ENCODE measurements around the gene UNC13C. TPM values are rescaled to one million over a fixed set of nuclear protein-coding genes. Genes with fewer than 3 reads are reported as not detected.

UNC13C gene
- total and polyA plus RNA-seq, 2 donors: 0.11 to 1.7 TPM

DNA sequence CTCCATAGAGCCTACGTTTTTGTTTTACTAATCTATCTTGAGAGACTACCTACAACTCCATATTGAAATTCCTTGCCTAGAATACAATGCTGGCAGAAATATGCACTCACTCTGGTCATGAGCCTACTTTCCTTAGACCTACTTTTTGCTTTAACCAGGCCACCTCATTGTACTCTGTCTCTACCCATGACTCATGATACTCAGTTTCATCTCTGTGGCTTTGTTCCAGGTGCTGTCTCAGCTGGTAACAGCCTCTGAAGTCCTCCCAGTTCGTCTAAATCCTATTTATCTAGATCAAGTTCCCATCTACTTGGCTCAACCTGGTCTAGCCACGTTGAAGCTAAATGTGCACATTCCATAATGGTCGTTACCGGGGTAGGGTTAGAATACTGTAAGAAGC is 682.1 kb downstream of the UNC13C start:
- Histone ChIP-seq H3K27ac (ENCODE audit: low read depth in 1 of 2, low read length in 1 of 2) (no peak overlapping the region), H3K4me1 (ENCODE audit: control insufficient read depth in 2 of 2, insufficient read depth in 2 of 2, low read length in 2 of 2) (no peaks in the 10 kb centered on the region), H3K36me3 (ENCODE audit: control insufficient read depth in 2 of 2, insufficient read depth in 2 of 2, low read length in 1 of 2) (no peaks in the 10 kb centered on the region), H3K9me3 (ENCODE audit: control insufficient read depth in 2 of 2, insufficient read depth in 1 of 2, low read length in 1 of 2) (no peaks in the 10 kb centered on the region), H3K4me3 (ENCODE audit: low read length in 2 of 2) (no peak overlapping the region), H3K27me3 (ENCODE audit: control insufficient read depth in 2 of 2, insufficient read depth in 1 of 2, low read length in 1 of 2) (no peaks in the 10 kb centered on the region)
- DNase-seq (ENCODE audit: low read depth in 6 of 9, low spot score in 9 of 9): no peak
- 91% methylated on average over 5 of the region's 5 CpGs for whole genome bisulfite sequencing

DNA sequence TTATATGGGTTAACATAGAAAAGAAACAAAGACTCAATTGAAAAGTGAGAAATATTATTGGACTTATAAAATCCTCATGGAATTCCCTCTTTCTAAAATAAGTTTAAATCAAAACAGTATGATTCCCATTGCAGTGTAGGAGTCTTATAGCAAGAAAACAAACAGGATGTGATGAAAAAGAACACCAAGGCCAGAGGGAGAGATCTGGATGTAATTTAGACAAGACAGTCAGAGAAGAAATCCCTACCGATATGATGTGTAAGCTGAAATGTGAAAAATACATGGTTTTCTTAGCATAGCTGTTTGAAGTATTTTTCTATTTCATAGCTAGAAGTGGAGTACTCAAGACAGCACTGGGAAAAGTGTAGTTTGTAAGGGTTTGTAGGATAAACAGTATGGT is 697.0 kb downstream of the UNC13C start:
- no peaks in the 10 kb centered on the region for H3K27me3 ChIP-seq (ENCODE audit: control insufficient read depth in 2 of 2, insufficient read depth in 1 of 2, low read length in 1 of 2)
- H3K36me3 ChIP-seq (ENCODE audit: control insufficient read depth in 2 of 2, insufficient read depth in 2 of 2, low read length in 1 of 2): no peaks in the 10 kb centered on the region
- no peaks in the 10 kb centered on the region for H3K4me1 ChIP-seq (ENCODE audit: control insufficient read depth in 2 of 2, insufficient read depth in 2 of 2, low read length in 2 of 2)
- no peaks in the 10 kb centered on the region for H3K9me3 ChIP-seq (ENCODE audit: control insufficient read depth in 2 of 2, insufficient read depth in 1 of 2, low read length in 1 of 2)
- no peak overlapping the region for H3K4me3 ChIP-seq (ENCODE audit: low read length in 2 of 2)
- DNase-seq (ENCODE audit: low read depth in 6 of 9, low spot score in 9 of 9): no peak
- 97% methylated on average over 1 of the region's 1 CpG for WGBS
- no peak overlapping the region for H3K27ac ChIP-seq (ENCODE audit: low read depth in 1 of 2, low read length in 1 of 2)

DNA sequence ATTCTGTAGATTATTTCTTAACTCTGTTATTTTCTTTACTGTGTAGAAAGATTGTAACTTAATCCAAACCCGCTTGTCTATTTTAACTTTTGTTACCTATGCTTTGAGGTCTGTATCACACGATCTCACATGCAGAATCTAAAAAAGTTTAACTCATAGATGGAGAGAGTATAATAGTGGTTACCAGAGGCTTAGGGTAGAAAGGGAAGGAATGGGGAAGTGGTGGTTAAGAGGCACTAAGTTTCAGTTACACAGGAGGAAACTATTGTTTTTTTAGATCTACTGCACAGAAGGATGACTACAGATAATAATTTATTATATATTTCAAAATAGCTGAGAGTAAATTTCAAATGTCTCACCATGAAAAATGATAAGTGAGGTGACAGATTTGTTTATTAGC is 703.3 kb downstream of the UNC13C start:
- no peaks in the 10 kb centered on the region for H3K4me1 ChIP-seq (ENCODE audit: control insufficient read depth in 2 of 2, insufficient read depth in 2 of 2, low read length in 2 of 2)
- no peak for DNase-seq (ENCODE audit: low read depth in 6 of 9, low spot score in 9 of 9)
- H3K27ac ChIP-seq (ENCODE audit: low read depth in 1 of 2, low read length in 1 of 2): no peak overlapping the region
- no peaks in the 10 kb centered on the region for H3K36me3 ChIP-seq (ENCODE audit: control insufficient read depth in 2 of 2, insufficient read depth in 2 of 2, low read length in 1 of 2)
- H3K9me3 ChIP-seq (ENCODE audit: control insufficient read depth in 2 of 2, insufficient read depth in 1 of 2, low read length in 1 of 2): no peaks in the 10 kb centered on the region
- 11% methylated on average over 2 of the region's 2 CpGs for WGBS
- no peak overlapping the region for H3K4me3 ChIP-seq (ENCODE audit: low read length in 2 of 2)
- H3K27me3 ChIP-seq (ENCODE audit: control insufficient read depth in 2 of 2, insufficient read depth in 1 of 2, low read length in 1 of 2): no peaks in the 10 kb centered on the region

Other genes starting within 250 kb of the UNC13C start
- 0.28 TPM for gene WDR72, start 218.8 kb upstream of the UNC13C start, total RNA-seq
- 0.21 TPM for gene WDR72, start 218.8 kb upstream of the UNC13C start, polyA plus RNA-seq